Measurements from ENCODE around the gene GTPBP3. TPM values are rescaled to one million over a fixed set of nuclear protein-coding genes. Genes with fewer than 3 reads are reported as not detected.

GTPBP3 gene
- total RNA-seq, 2 experiments from 2014 or later, result 83.2 to 113 TPM

DNA sequence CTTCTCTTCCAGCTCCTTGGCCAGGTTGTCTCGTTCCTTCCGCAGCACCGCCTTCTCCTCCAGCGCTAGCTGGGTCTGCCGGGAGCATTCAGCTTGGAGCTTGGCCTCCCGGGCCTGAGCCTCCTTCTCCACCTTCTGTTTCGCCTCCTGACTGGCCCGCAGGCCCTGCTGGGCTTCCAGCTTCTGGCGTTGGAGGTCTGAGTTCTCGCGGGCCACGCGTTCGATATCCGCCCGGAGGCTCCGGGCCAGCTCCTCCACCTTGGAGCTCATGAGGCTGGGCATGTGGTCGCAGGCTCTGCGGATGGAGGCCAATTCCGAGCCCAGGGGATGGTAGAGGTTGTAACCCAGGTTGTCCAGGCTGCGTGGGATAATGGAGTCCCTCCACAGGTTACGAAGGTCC is 28.0 kb downstream of the GTPBP3 start:
- Histone ChIP-seq H3K9me2 (ENCODE audit: insufficient read depth, low read length) (no peaks in the 10 kb centered on the region), H3K9me3 (ENCODE audit: low read length) (no peaks in the 10 kb centered on the region), H3K79me2 (ENCODE audit: insufficient read depth, low read depth, low read length) (no peaks in the 10 kb centered on the region), H3K4me3 (ENCODE audit: low read depth, low read length, poor library complexity, severe bottlenecking) (no peak overlapping the region), H2AFZ (ENCODE audit: low read length) (no peak overlapping the region), H4K20me1 (ENCODE audit: insufficient read depth, low read length) (no peaks in the 10 kb centered on the region), H3K4me1 (ENCODE audit: insufficient read depth, low read length, poor library complexity, severe bottlenecking) (peaks cover 21% of the 10 kb centered on the region), H3K27ac (ENCODE audit: low read depth, low read length, poor library complexity, severe bottlenecking) (no peak overlapping the region), H3K36me3 (ENCODE audit: insufficient read depth, low read length) (no peaks in the 10 kb centered on the region), H3K4me2 (ENCODE audit: low read length) (no peak overlapping the region)
- CTCF ChIA-PET (ENCODE audit: unreplicated experiment), result no interaction called here
- BruUV-seq (replicated peaks), result no TSS peak
- no peak for TF ChIP-seq CTCF (conservative IDR thresholded peaks at IDR 0.05; ENCODE audit: low read length)
- no peak for DNase-seq (ENCODE audit: low spot score)
- POLR2A ChIA-PET, result interaction anchor here (0.6 kb wide), 1 partner anchor 153 kb away, joined by 3 read pairs; no protein-coding TSS in a partner anchor
- intact Hi-C loops (cut with micrococcal nuclease; ENCODE audit: unreplicated experiment), result no loop called here

GRCh38 chr19:17370026-17370587 is 32.8 kb downstream of the GTPBP3 start:
- no TSS peak for BruUV-seq (replicated peaks)
- peak overlapping the region; percentile 92 for H3K27ac ChIP-seq (ENCODE audit: low read depth, low read length, poor library complexity, severe bottlenecking)
- peak overlapping the region; percentile 29 for H3K4me3 ChIP-seq (ENCODE audit: low read depth, low read length, poor library complexity, severe bottlenecking)
- peak overlapping the region; percentile 77 for H2AFZ ChIP-seq (ENCODE audit: low read length)
- TF ChIP-seq CTCF (conservative IDR thresholded peaks at IDR 0.05; ENCODE audit: low read length) (no peak), EZH2phosphoT487 (IDR thresholded peaks at IDR 0.05; ENCODE audit: borderline replicate concordance, low read depth, low read length) (no peak)
- POLR2A ChIA-PET, result interaction anchor here (0.7 kb wide), 1 partner anchor 39 kb away, joined by 4 read pairs; no protein-coding TSS in a partner anchor
- H3K4me2 ChIP-seq (ENCODE audit: low read length), result peak overlapping the region; percentile 71
- H4K20me1 ChIP-seq (ENCODE audit: insufficient read depth, low read length), result no peaks in the 10 kb centered on the region
- intact Hi-C loops (cut with micrococcal nuclease; ENCODE audit: unreplicated experiment), result no loop called here
- H3K9me3 ChIP-seq (ENCODE audit: low read length), result no peaks in the 10 kb centered on the region
- no peaks in the 10 kb centered on the region for H3K9me2 ChIP-seq (ENCODE audit: insufficient read depth, low read length)
- H3K4me1 ChIP-seq (ENCODE audit: insufficient read depth, low read length, poor library complexity, severe bottlenecking), result peaks cover 58% of the 10 kb centered on the region
- no peaks in the 10 kb centered on the region for H3K79me2 ChIP-seq (ENCODE audit: insufficient read depth, low read depth, low read length)
- H3K36me3 ChIP-seq (ENCODE audit: insufficient read depth, low read length), result no peaks in the 10 kb centered on the region
- CTCF ChIA-PET (ENCODE audit: unreplicated experiment), result no interaction called here
- DNase-seq (ENCODE audit: low spot score), result peak; percentile 85

DNA sequence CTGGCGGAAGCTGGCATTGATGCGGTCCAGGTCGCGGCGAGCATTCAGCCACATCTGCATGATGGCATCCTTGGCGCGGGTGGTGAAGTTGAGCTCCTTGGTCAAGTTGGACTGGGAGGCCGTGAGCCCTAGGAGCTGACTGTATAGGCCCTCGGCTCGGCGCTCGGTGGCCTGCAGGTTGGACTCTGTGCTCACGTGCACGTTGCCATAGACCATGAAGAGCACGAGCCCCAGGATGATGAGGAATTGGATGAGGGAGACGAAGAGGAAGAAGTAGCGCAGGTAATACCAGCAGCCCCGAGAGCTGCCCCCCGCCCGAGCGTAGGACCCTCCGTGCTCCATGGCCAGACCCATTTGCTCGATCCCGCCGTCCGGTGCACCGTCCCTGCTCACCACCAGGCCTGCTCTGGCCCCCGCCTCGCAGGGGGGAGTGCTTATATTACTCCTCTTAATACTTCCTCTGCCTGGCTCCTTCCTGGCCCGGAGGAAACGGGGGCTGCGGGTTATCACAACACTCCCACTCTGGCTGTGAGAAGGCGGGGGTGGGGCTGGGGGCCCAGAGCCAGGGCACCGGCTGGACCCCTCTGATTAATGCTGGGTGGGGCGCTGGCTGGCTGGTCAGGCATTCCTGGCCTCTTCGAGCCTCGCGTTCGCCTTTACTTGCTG is 39.7 kb downstream of the GTPBP3 start, which contains the start of gene PLVAP:
PLVAP (minus strand) TSS at position 408 of the 666 bp plus-strand sequence; CDS start at position 354, 54 bp downstream.
- no peak within 1 kb of the TSS for H3K4me3 ChIP-seq (ENCODE audit: low read depth, low read length, poor library complexity, severe bottlenecking)
- CTCF ChIA-PET (ENCODE audit: unreplicated experiment), result interaction anchor here (0.6 kb wide), 1 partner anchor 70 kb away, joined by 3 read pairs; no protein-coding TSS in a partner anchor
- H3K4me1 ChIP-seq (ENCODE audit: insufficient read depth, low read length, poor library complexity, severe bottlenecking), result peaks cover 51% of the 10 kb centered on the region
- no peaks in the 10 kb centered on the region for H3K79me2 ChIP-seq (ENCODE audit: insufficient read depth, low read depth, low read length)
- H3K9me3 ChIP-seq (ENCODE audit: low read length), result peaks cover 6% of the 10 kb centered on the region; the same call in 1 of the 2 replicates
- no peak within 1 kb of the TSS for H3K4me2 ChIP-seq (ENCODE audit: low read length)
- BruUV-seq (replicated peaks), result no TSS peak
- DNase-seq (ENCODE audit: low spot score), result no peak
- H3K27ac ChIP-seq (ENCODE audit: low read depth, low read length, poor library complexity, severe bottlenecking), result no peak within 1 kb of the TSS
- intact Hi-C loops (cut with micrococcal nuclease; ENCODE audit: unreplicated experiment), result no loop called here
- no peaks in the 10 kb centered on the region for H3K9me2 ChIP-seq (ENCODE audit: insufficient read depth, low read length)
- POLR2A ChIA-PET, result interaction anchor here (0.6 kb wide), 1 partner anchor 7 kb away, joined by 5 read pairs; no protein-coding TSS in a partner anchor
- no peaks in the 10 kb centered on the region for H3K36me3 ChIP-seq (ENCODE audit: insufficient read depth, low read length)
- no peak within 1 kb of the TSS for H2AFZ ChIP-seq (ENCODE audit: low read length)
- H4K20me1 ChIP-seq (ENCODE audit: insufficient read depth, low read length), result no peaks in the 10 kb centered on the region
- no peak for TF ChIP-seq EZH2phosphoT487 (IDR thresholded peaks at IDR 0.05; ENCODE audit: borderline replicate concordance, low read depth, low read length)
- TF ChIP-seq CTCF (conservative IDR thresholded peaks at IDR 0.05; ENCODE audit: low read length), result no peak
